Stimulated activated CD4-positive, alpha-beta T cell treated with anti-CD3 and anti-CD28 coated beads, Interleukin-2, amount 100 ng/mL, for 48 hours (primary cell): Measurements from ENCODE around the gene VWA7.

Experiments
- DNase-seq, 2 donors: peaks; one replicate each; pipeline ENCODE4 v3.0.0-alpha.2; 2020

The VWA7 gene

DNA sequence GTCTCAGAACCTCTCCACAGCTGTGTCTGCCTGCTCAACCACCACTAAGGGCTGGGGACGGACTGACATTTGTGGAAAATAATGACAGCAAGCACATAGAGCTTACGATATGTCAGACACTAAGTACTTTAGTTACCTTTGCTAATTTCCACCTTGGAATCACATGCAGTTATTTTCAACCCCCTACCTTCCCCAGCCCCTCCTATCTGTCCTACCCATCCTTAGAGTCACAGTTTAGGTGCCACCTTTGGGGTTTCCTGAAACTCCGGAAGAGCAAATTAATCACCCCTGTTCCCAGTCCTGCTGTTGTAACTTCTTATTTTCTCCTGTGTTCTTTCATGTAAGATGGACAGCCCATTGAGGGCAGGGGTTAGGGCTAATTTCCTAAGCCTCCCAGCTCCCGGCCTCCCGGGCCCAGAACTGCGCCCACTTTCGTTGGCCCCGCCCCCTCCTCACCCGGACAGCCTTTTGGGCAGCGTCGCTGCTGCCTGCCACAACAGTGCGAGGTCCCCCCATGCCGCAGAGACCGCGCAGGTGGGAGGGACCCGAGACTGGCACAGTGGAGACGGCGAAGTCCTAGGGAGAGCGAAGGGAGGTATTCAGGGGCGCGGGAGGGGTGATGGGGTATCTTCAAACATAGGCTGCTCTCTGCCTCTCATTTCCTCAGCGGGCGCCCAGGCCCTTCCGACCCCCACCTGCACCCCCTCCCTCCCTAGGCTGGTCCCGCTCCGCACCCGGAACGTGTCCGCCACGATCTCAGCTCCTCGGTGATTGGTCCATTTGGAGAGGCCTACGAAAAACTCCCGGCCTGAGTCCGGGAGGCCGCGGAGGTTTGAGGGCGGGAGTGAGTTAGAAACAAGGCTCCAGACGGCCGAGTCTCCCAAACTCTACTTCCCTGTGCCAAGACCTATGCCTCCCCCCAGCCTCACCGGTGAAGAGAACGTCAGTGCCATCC lies 49.1 kb downstream of the VWA7 start:
- no peak for DNase-seq

DNA sequence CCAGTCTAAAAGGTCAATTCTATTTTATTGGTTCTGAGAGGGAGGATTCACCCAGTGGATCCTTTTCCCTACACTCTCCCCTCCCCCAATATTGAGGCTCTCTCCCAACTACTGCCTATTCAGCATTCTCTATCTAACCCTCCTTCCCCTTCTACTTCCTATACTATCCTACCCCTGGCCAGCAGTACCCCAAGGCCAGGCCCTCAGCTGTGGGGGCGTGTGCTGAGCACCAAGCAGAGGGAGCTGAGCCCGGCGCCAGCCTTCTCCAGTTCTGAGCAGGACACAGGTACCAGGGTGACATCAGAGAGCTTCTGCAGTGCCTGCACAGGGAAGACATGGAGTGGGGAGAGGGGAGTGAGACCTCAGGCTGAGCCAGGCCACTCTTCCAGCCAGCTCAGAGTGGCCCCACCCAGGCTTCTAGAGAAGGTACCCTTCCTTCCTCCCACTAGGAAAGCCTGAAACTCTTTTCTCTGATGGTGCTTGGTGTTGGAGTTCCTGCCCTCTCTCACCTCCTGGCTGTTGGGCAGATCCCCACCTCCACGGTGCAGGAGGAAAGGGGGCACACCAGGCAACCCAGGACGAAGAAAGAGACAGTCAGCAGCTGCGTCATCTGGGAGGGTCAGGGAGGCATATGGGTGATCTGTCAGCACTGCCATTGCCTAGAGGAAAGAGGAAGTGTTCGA lies 50.0 kb downstream of the VWA7 start:
- DNase-seq: no peak

DNA sequence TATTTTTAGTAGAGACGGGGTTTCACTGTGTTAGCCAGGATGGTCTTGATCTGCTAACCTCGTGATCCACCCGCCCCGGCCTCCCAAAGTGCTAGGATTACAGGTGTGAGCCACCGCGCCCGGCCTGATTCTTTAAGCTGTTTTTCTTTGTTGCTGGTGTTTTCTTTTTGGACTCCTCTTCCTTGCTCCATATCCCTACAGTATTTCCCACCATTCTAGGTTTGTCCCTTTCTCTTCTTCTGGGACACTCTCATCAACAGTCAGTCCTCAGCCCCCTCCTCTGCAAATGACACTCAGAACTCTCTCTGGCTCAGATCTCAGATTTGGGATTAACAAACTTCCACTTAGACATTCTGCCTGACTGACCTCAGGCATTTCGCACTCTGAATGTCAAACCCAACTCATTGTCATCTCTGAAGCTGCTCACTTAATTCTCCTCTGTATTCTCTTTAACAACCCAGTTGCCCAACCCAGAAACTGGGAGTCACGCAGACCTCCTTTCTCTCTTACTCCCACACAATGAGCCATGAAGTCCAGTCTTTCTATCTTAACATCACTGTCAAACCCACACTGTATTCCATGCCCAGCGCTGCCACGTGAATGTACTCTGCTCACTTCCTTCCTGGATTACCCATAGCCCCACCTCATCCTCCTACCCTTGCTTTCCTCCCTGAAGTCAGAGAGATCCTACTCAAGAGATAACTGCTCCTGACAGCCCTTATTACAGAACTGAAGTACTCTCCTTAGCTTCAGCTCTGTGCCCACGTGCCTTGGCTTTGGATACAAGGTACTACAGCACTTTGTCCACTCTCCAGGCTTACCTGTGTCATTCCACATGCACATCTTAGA lies 51.4 kb downstream of the VWA7 start:
- DNase-seq: no peak

GRCh38 chr6:31723980-31724691 lies 53.0 kb downstream of the VWA7 start:
- no peak for DNase-seq

DNA sequence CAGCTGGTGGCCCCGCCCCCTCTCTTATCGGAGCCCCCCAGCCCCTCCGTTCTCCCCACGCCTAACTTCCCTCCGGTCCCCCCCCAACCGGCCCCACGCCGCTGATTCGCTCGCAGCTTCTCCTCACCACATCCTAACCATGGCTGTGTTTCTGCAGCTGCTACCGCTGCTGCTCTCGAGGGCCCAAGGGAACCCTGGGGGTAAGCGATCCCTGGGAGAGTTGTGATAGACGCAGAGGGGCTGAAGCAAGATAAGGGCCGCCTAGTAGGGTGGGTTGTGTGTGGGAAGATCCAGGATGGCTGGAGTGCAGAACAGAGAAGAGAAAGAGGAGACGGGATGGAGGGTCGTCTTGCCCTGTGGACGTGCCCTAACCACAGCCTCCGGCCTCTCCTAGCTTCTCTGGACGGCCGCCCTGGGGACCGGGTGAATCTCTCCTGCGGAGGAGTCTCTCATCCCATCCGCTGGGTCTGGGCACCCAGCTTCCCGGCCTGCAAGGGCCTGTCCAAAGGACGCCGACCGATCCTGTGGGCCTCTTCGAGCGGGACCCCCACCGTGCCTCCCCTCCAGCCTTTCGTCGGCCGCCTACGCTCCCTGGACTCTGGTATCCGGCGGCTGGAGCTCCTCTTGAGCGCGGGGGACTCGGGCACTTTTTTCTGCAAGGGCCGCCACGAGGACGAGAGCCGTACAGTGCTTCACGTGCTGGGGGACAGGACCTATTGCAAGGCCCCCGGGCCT lies 53.7 kb downstream of the VWA7 start, which contains the start of gene MPIG6B:
MPIG6B (plus strand) TSS at position 129 of the 735 bp plus-strand sequence; CDS start at position 140, 11 bp downstream.
- DNase-seq: no peak

DNA sequence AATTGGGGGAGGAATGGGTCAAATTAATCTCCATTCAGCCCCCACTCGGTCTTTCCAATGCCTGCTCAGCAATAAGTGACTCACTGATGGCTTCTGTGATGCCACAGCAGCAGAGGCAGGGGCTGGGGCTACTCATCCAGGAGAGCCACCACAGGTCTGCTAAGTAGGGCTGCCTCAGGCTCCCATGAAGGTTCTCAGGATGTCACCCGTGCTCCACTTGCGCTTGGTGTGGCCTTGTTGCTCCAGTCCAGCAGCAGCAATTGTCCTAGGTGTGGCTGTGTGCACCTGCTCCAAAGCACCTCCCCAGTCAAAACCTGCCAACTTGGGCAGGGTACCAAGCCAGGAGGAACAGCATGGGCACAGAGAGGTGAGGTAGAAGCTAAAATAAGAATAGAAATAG lies 55.0 kb downstream of the VWA7 start:
- no peak for DNase-seq

DNA sequence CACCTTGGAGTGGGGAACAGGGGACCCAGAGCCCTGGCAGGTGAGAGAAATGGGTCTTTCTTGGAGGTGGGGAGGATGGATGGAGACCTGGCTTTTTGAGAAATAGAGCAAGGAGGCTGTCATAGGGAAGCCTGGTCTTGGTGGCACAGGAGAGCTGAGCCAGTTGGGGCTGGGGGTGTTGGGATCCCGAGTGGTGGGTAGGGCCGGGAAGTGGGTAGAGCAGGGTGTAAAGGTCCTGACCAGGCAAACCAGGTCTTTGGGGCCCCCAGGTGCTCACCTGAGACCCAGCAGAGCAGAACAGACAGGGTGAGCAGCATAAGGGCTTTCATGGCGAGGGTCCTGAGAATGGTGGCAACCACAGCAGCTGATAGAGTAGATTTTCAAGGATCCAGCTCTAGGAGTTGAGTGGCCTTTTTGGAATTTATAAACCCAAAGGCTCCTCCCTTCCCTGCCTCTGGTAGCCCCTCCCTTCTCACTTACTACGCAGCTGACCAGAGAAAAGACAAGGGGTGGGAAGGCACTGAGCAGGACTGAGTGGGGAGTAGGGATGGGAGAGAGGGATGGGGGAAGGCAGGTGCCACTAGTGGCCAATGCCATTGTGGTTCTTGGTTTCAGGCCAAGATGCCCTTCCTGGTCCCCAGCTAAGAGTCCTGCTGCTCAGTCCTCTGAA lies 55.6 kb downstream of the VWA7 start, which contains the start of gene LY6G6C:
LY6G6C (minus strand) TSS at position 396 of the 670 bp plus-strand sequence; CDS start at position 329, 67 bp downstream.
- no peak for DNase-seq

- no peak for DNase-seq
Measured at GRCh38 chr6:31720196-31720770, 56.8 kb downstream of the VWA7 start.

DNA sequence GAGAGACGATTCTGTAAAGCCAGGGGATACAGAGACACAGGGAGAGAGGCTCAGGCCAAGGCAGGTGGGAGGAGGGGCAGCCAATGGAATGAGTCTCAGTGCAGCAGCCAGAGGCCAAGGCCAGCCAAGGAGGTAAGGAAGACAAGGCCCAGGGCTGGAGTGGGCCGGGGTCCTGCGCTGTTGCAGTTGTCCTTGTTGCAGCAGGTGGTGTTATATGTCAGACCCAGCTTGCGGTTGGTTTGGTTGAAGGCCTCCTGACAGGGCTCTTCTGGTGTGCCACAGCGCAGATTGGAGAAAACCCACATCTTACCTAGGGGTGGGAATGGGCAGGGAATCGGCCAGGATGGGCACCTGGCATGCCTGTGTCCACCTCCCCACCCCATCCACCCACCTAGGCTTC lies 58.1 kb downstream of the VWA7 start:
- no peak for DNase-seq

- DNase-seq: no peak
Measured at GRCh38 chr6:31718265-31718664, 58.9 kb downstream of the VWA7 start.

DNA sequence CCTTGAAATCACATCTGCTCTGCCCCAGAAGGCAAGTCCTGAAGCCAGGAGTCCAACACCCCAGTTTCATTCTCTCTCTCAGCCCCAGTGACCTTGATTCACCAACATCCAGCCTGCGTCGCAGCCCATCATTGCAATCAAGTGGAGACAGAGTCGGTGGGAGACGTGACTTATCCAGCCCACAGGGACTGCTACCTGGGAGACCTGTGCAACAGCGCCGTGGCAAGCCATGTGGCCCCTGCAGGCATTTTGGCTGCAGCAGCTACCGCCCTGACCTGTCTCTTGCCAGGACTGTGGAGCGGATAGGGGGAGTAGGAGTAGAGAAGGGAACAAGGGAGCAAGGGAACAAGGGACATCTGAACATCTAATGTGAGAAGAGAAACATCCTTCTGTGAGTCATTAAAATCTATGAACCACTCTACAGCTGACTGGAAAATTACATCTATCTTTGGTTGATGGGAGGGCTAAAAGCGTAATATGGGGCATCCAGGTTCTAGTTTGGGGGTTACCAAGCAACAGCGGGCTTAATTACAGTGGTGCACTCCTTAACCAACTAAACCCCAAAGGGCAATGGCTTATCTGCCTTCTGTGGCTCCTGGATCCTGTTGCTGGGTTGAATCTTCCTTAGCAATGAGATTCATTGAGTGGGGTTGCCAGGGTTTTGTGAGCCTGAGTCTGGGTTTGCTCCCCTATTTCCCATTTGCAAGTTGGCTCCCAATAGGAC lies 59.5 kb downstream of the VWA7 start:
- DNase-seq: no peak
